ENCODE results near the gene SEMA4B. TPM values are rescaled to one million over a fixed set of nuclear protein-coding genes. Genes with fewer than 3 reads are reported as not detected.

The SEMA4B gene
- total RNA-seq, 2 experiments from 2014 or later = 5.3 to 6.2 TPM

- peaks cover 12% of the 10 kb centered on the region for H3K4me1 Mint-ChIP-seq (ENCODE audit: low read depth)
- ChIA-PET POLR2A (interaction anchor here (0.9 to 1.0 kb wide), 3 partner anchors 10 to 356 kb away, joined by 3 read pairs; no protein-coding TSS in a partner anchor), CTCF (interaction anchor here (0.8 to 1.7 kb wide), 3 partner anchors 12 to 221 kb away, joined by 3 to 4 read pairs (median 3); no protein-coding TSS in a partner anchor)
- TF ChIP-seq CTCF (IDR thresholded peaks at IDR 0.05) = no peak
- no peaks in the 10 kb centered on the region for H3K27me3 Mint-ChIP-seq
- no peak overlapping the region for H3K27ac Mint-ChIP-seq
- no peak for DNase-seq
- ATAC-seq = no peak
- H3K9me3 Mint-ChIP-seq = no peaks in the 10 kb centered on the region
- no peak overlapping the region for H3K4me3 Mint-ChIP-seq
- H3K36me3 Mint-ChIP-seq (ENCODE audit: low read depth) = peaks cover 9% of the 10 kb centered on the region
- intact Hi-C loops (cut with micrococcal nuclease) = no loop called here
These were observed 60.7 kb downstream of the SEMA4B start for GRCh38 chr15:90261811-90262210.

GRCh38 chr15:90262426-90262825 is 61.3 kb downstream of the SEMA4B start:
- TF ChIP-seq CTCF (IDR thresholded peaks at IDR 0.05) = no peak
- Mint-ChIP-seq H3K36me3 (ENCODE audit: low read depth) (peaks cover 14% of the 10 kb centered on the region), H3K27me3 (no peaks in the 10 kb centered on the region), H3K4me3 (no peak overlapping the region), H3K4me1 (ENCODE audit: low read depth) (peaks cover 12% of the 10 kb centered on the region), H3K9me3 (no peaks in the 10 kb centered on the region), H3K27ac (no peak overlapping the region)
- ChIA-PET POLR2A (interaction anchor here (0.9 to 1.1 kb wide), 4 partner anchors 11 to 356 kb away, joined by 3 read pairs; no protein-coding TSS in a partner anchor), CTCF (interaction anchor here (0.7 to 1.7 kb wide), 3 partner anchors 12 to 220 kb away, joined by 3 to 4 read pairs (median 4); no protein-coding TSS in a partner anchor)
- ATAC-seq (no peak), DNase-seq (no peak)
- intact Hi-C loops (cut with micrococcal nuclease) = no loop called here

- Mint-ChIP-seq H3K4me1 (ENCODE audit: low read depth) (peaks cover 26% of the 10 kb centered on the region), H3K27me3 (no peaks in the 10 kb centered on the region), H3K27ac (peak overlapping the region; percentile 99), H3K4me3 (peak overlapping the region; percentile 85), H3K36me3 (ENCODE audit: low read depth) (peaks cover 27% of the 10 kb centered on the region), H3K9me3 (no peaks in the 10 kb centered on the region)
- ATAC-seq (peak; percentile 51), DNase-seq (peak; percentile 54)
- POLR2A ChIA-PET = interaction anchor here (1.8 kb wide), 1 partner anchor 29 kb away, joined by 9 read pairs; no protein-coding TSS in a partner anchor
- intact Hi-C loops (cut with micrococcal nuclease) = loop anchor here (5.0 kb wide), 1 partner anchor 32 kb away; the partner anchor contains the start of genes CIB1 and GDPGP1
- CTCF ChIA-PET = no interaction called here
- TF ChIP-seq CTCF (IDR thresholded peaks at IDR 0.05) = no peak
These were observed 63.5 kb downstream of the SEMA4B start for GRCh38 chr15:90264671-90265070.

DNA sequence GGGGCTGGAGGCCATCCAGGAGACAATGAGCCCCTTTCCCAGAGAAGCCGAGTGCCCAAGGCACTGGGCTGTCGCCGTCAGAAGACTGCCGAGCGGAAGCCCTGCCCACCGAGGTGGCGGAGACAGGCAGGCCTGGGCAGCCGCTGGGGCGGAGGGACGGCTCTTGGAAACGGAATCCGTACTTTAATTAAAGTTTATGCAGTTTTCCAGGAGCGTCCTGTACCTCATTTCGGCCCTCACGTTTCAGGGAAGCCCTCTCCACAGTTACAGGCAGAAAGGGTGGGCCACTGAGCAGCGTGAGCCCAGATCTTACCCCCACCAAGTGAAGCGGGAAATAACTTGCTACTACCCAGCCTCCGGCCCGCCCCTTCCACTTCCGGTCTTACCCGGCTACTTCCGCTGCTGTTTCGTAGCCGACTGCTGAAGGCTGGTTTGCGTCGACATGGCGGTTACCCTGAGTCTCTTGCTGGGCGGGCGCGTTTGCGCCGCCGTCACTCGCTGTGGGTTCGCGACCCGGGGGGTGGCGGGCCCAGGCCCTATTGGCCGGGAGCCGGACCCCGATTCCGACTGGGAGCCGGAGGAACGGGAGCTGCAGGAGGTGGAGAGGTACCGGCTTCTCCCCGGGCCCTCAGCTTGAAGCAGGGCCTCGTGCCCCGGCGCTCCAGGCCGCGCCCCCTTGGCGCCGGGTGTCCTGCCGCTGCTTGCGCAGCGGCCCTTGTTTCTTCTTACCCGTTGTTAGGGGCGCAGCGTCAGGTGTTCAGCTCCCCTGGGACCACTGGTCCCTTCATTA is 64.3 kb downstream of the SEMA4B start, which contains the start of gene NGRN:
Gene NGRN, plus strand, starts transcription at position 402 of the 790 bp plus-strand sequence. Its CDS starts 41 bp downstream, at position 443.
- H3K4me3 Mint-ChIP-seq = peak within 1 kb of the TSS; percentile 85
- no peaks in the 10 kb centered on the region for H3K9me3 Mint-ChIP-seq
- peaks cover 32% of the 10 kb centered on the region for H3K4me1 Mint-ChIP-seq (ENCODE audit: low read depth)
- TF ChIP-seq CTCF (IDR thresholded peaks at IDR 0.05) = no peak
- peaks cover 34% of the 10 kb centered on the region for H3K36me3 Mint-ChIP-seq (ENCODE audit: low read depth)
- no peaks in the 10 kb centered on the region for H3K27me3 Mint-ChIP-seq
- peak; percentile 89 for ATAC-seq
- intact Hi-C loops (cut with micrococcal nuclease) = loop anchor here (5.0 kb wide), 1 partner anchor 33 kb away; the partner anchor contains the start of genes CIB1 and GDPGP1
- H3K27ac Mint-ChIP-seq = peak within 1 kb of the TSS; percentile 99
- CTCF ChIA-PET = interaction anchor here (1.3 kb wide), 1 partner anchor 16 kb away, joined by 3 read pairs; no protein-coding TSS in a partner anchor
- DNase-seq = peak; percentile 96
- POLR2A ChIA-PET = interaction anchor here (0.5 to 1.8 kb wide), 14 partner anchors 8 to 667 kb away, joined by 3 to 9 read pairs (median 4); partner anchors contain the start of genes HDDC3 and TTLL13

All from activated CD8-positive, alpha-beta T cell treated with anti-CD3 and anti-CD28 coated beads for 36 hours (primary cell).